Measurements from ENCODE around the gene C17orf107. TPM values are rescaled to one million over a fixed set of nuclear protein-coding genes. Genes with fewer than 3 reads are reported as not detected.
A peak's percentile ranks its signal among the peaks of the same experiment; 100 is the strongest.

C17orf107 gene
- total and polyA plus RNA-seq, 2 of the 13 experiments (the other 11 are each of a cell fraction or from before 2014, with no cell fraction given): 0.20 to 0.59 TPM

DNA sequence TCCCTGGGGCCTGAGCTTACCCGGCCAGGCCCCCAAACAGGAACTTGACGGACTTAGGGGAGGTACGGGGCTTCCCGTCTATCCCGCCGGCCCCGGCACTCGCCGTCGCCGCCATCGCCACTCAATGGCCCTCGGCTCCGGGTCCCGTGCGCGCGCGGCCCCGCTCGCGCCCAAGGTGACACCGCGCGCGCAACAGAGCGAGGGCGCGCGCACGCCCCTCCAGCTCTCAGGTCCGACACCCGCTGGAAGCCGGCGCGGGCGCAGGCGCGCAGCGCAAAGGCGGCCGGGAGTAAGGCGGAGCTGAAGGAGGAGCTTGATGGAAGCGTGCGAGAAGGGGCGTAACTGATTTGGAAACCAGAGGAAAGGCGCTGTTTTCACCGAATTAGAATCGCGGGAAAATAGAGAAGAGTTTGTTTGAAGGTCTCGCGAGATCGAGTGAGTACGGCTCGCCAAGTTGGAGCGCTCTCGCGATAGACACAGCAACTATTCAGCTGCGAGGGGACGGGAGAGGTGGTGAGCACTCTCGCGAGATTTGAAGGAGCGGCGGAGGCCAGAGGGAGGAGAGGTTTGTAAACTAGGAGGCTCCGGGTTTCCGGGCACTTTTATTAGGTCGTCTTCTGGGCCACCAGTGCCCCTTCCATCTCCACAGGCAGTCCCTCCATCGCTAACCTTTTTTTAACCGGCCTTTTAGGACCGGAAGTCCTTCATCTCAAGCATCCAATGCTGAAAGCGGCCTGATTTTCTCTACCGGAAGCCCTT, 40.6 kb downstream of the C17orf107 start, which contains the start of the genes RNF167 and SLC25A11 (continued):
- TF ChIP-seq SNAPC4 (CRISPR knock-in tag; IDR thresholded peaks at IDR 0.05): no peak
- no peak for TF ChIP-seq HMG20A (CRISPR knock-in tag; IDR thresholded peaks at IDR 0.05; ENCODE audit: borderline replicate concordance)
- TF ChIP-seq, protein P1, sequence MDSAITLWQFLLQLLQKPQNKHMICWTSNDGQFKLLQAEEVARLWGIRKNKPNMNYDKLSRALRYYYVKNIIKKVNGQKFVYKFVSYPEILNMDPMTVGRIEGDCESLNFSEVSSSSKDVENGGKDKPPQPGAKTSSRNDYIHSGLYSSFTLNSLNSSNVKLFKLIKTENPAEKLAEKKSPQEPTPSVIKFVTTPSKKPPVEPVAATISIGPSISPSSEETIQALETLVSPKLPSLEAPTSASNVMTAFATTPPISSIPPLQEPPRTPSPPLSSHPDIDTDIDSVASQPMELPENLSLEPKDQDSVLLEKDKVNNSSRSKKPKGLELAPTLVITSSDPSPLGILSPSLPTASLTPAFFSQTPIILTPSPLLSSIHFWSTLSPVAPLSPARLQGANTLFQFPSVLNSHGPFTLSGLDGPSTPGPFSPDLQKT (CRISPR knock-in tag; IDR thresholded peaks at IDR 0.05; ENCODE audit: borderline replicate concordance): no peak
- no peak for TF ChIP-seq HNRNPUL1 (IDR thresholded peaks at IDR 0.05; ENCODE audit: low read depth, low read length)
- no peak for TF ChIP-seq REL (CRISPR knock-in tag; conservative IDR thresholded peaks at IDR 0.05)
- peak; percentile 65 for TF ChIP-seq ZNF160 (CRISPR knock-in tag; IDR thresholded peaks at IDR 0.05)
- TF ChIP-seq, protein P2, sequence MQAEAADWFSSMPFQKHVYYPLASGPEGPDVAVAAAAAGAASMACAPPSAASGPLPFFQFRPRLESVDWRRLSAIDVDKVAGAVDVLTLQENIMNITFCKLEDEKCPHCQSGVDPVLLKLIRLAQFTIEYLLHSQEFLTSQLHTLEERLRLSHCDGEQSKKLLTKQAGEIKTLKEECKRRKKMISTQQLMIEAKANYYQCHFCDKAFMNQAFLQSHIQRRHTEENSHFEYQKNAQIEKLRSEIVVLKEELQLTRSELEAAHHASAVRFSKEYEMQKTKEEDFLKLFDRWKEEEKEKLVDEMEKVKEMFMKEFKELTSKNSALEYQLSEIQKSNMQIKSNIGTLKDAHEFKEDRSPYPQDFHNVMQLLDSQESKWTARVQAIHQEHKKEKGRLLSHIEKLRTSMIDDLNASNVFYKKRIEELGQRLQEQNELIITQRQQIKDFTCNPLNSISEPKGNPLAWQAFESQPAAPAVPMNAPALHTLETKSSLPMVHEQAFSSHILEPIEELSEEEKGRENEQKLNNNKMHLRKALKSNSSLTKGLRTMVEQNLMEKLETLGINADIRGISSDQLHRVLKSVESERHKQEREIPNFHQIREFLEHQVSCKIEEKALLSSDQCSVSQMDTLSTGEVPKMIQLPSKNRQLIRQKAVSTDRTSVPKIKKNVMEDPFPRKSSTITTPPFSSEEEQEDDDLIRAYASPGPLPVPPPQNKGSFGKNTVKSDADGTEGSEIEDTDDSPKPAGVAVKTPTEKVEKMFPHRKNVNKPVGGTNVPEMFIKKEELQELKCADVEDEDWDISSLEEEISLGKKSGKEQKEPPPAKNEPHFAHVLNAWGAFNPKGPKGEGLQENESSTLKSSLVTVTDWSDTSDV (CRISPR knock-in tag; IDR thresholded peaks at IDR 0.05): no peak
- TF ChIP-seq THAP11 (CRISPR knock-in tag; IDR thresholded peaks at IDR 0.05): peak; percentile 91
- no peak for TF ChIP-seq SIN3B (IDR thresholded peaks at IDR 0.05; ENCODE audit: low read length)
- TF ChIP-seq SP4 (CRISPR knock-in tag; IDR thresholded peaks at IDR 0.05): peak; percentile 82
- no peak for TF ChIP-seq ZNF207 (IDR thresholded peaks at IDR 0.05; ENCODE audit: borderline replicate concordance)
- TF ChIP-seq ZNF800 (CRISPR knock-in tag; IDR thresholded peaks at IDR 0.05): no peak; the same call in 1 of the 2 replicates
- no peak for TF ChIP-seq NFATC3 (CRISPR knock-in tag; IDR thresholded peaks at IDR 0.05)
- TF ChIP-seq ZNF776 (CRISPR knock-in tag; IDR thresholded peaks at IDR 0.05): no peak
- TF ChIP-seq ZFY (CRISPR knock-in tag; IDR thresholded peaks at IDR 0.05): peak; percentile 72
- TF ChIP-seq FOXC1 (CRISPR knock-in tag; IDR thresholded peaks at IDR 0.05; ENCODE audit: borderline replicate concordance): 0 out of 2 replicates have a peak, but pooled peaks have one; percentile 12
- no peak for TF ChIP-seq ZNF496 (CRISPR knock-in tag; IDR thresholded peaks at IDR 0.05; ENCODE audit: insufficient replicate concordance)
- no peak for TF ChIP-seq GTF3A (CRISPR knock-in tag; conservative IDR thresholded peaks at IDR 0.05)
- no peak for TF ChIP-seq ZNF572 (CRISPR knock-in tag; IDR thresholded peaks at IDR 0.05)

All from HepG2 (cell line).